ENCODE measurements around the gene ZGPAT.

Gene ZGPAT

GRCh38 chr20:63756648-63756991 lies 48.8 kb downstream of the ZGPAT start:
- H3K27ac ChIP-seq (ENCODE audit: low read depth, low read length, poor library complexity, severe bottlenecking), result no peak overlapping the region
- H3K9me2 ChIP-seq (ENCODE audit: low read depth, low read length), result no peaks in the 10 kb centered on the region
- H3K79me2 ChIP-seq (ENCODE audit: insufficient read depth, low read length), result no peaks in the 10 kb centered on the region
- no peaks in the 10 kb centered on the region for H4K20me1 ChIP-seq (ENCODE audit: insufficient read depth, low read length)
- no peak for TF ChIP-seq EZH2 (IDR thresholded peaks at IDR 0.05; ENCODE audit: borderline replicate concordance, low read length)
- no peak for TF ChIP-seq CTCF (IDR thresholded peaks at IDR 0.05; ENCODE audit: low read length)
- no peaks in the 10 kb centered on the region for H3K9me3 ChIP-seq (ENCODE audit: low read length)
- H3K4me1 ChIP-seq (ENCODE audit: insufficient read depth, low read length, severe bottlenecking), result no peaks in the 10 kb centered on the region
- H2AFZ ChIP-seq (ENCODE audit: low read length), result no peak overlapping the region
- H3K4me2 ChIP-seq (ENCODE audit: low read length), result no peak overlapping the region
- peaks cover 12% of the 10 kb centered on the region; the same call in 1 of the 2 replicates for H3K27me3 ChIP-seq (ENCODE audit: insufficient read depth, low read length)
- no peak overlapping the region for H3K4me3 ChIP-seq (ENCODE audit: low read depth, low read length, poor library complexity, severe bottlenecking)
- no peaks in the 10 kb centered on the region for H3F3A ChIP-seq (ENCODE audit: insufficient read depth, low read length)
- no peaks in the 10 kb centered on the region for H3K36me3 ChIP-seq (ENCODE audit: insufficient read depth, low read length)
- no peak overlapping the region for H3K9ac ChIP-seq (ENCODE audit: low read length)

GRCh38 chr20:63758152-63758551 lies 50.3 kb downstream of the ZGPAT start:
- H3K9ac ChIP-seq (ENCODE audit: low read length), result no peak overlapping the region
- H4K20me1 ChIP-seq (ENCODE audit: insufficient read depth, low read length), result no peaks in the 10 kb centered on the region
- no peaks in the 10 kb centered on the region for H3K4me1 ChIP-seq (ENCODE audit: insufficient read depth, low read length, severe bottlenecking)
- H3K9me3 ChIP-seq (ENCODE audit: low read length), result no peaks in the 10 kb centered on the region
- no peak overlapping the region for H3K27ac ChIP-seq (ENCODE audit: low read depth, low read length, poor library complexity, severe bottlenecking)
- no peak overlapping the region for H3K4me2 ChIP-seq (ENCODE audit: low read length)
- H3K4me3 ChIP-seq (ENCODE audit: low read depth, low read length, poor library complexity, severe bottlenecking), result no peak overlapping the region
- no peaks in the 10 kb centered on the region for H3K36me3 ChIP-seq (ENCODE audit: insufficient read depth, low read length)
- no peaks in the 10 kb centered on the region for H3F3A ChIP-seq (ENCODE audit: insufficient read depth, low read length)
- TF ChIP-seq CTCF (IDR thresholded peaks at IDR 0.05; ENCODE audit: low read length) (no peak), EZH2 (IDR thresholded peaks at IDR 0.05; ENCODE audit: borderline replicate concordance, low read length) (no peak)
- H2AFZ ChIP-seq (ENCODE audit: low read length), result no peak overlapping the region
- H3K79me2 ChIP-seq (ENCODE audit: insufficient read depth, low read length), result no peaks in the 10 kb centered on the region
- no peaks in the 10 kb centered on the region for H3K9me2 ChIP-seq (ENCODE audit: low read depth, low read length)
- H3K27me3 ChIP-seq (ENCODE audit: insufficient read depth, low read length), result peaks cover 12% of the 10 kb centered on the region; the same call in 1 of the 2 replicates

- Histone ChIP-seq H3K9me2 (ENCODE audit: low read depth, low read length) (no peaks in the 10 kb centered on the region), H3K36me3 (ENCODE audit: insufficient read depth, low read length) (no peaks in the 10 kb centered on the region), H3K27me3 (ENCODE audit: insufficient read depth, low read length) (peaks cover 12% of the 10 kb centered on the region; the same call in 1 of the 2 replicates), H4K20me1 (ENCODE audit: insufficient read depth, low read length) (no peaks in the 10 kb centered on the region), H3K9ac (ENCODE audit: low read length) (no peak overlapping the region), H3K4me1 (ENCODE audit: insufficient read depth, low read length, severe bottlenecking) (no peaks in the 10 kb centered on the region), H3K4me3 (ENCODE audit: low read depth, low read length, poor library complexity, severe bottlenecking) (no peak overlapping the region), H3K79me2 (ENCODE audit: insufficient read depth, low read length) (no peaks in the 10 kb centered on the region), H2AFZ (ENCODE audit: low read length) (no peak overlapping the region), H3K4me2 (ENCODE audit: low read length) (no peak overlapping the region), H3K27ac (ENCODE audit: low read depth, low read length, poor library complexity, severe bottlenecking) (no peak overlapping the region), H3F3A (ENCODE audit: insufficient read depth, low read length) (no peaks in the 10 kb centered on the region), H3K9me3 (ENCODE audit: low read length) (no peaks in the 10 kb centered on the region)
- TF ChIP-seq CTCF (IDR thresholded peaks at IDR 0.05; ENCODE audit: low read length) (no peak), EZH2 (IDR thresholded peaks at IDR 0.05; ENCODE audit: borderline replicate concordance, low read length) (no peak)
Measured at GRCh38 chr20:63759377-63759901, 51.6 kb downstream of the ZGPAT start.
